Activated CD8-positive, alpha-beta T cell treated with anti-CD3 and anti-CD28 coated beads for 36 hours (primary cell): ENCODE results near the gene RSBN1. TPM values are rescaled to one million over a fixed set of nuclear protein-coding genes. Genes with fewer than 3 reads are reported as not detected.

ENCODE experiments used
- ATAC-seq: fragments of 200-7000 bp; cut with Tn5 transposase; one replicate; pipeline ENCODE4 v1.10.0; 2021; ENCODE audit warnings: mild to moderate bottlenecking, moderate library complexity
- CTCF ChIA-PET: fragments of 350-600 bp; sonication (Branson Sonifier 250); formaldehyde crosslinking; loops from one replicate; lab custom pipeline; 2021; ENCODE audit warnings: antibody characterized with exemption; lab: Charles Lee
- POLR2A ChIA-PET: fragments of 350-600 bp; sonication (Branson Sonifier 250); formaldehyde crosslinking; loops from one replicate; lab custom pipeline; 2021; ENCODE audit warnings: antibody characterized with exemption; lab: Charles Lee
- DNase-seq: peaks from one replicate; pipeline ENCODE4 v3.0.0-alpha.2; 2020
- H3K27ac Mint-ChIP-seq: one replicate; pipeline ENCODE4 v1.8.0; 2021; ENCODE audit warnings: mild to moderate bottlenecking, mixed read lengths
- H3K27me3 Mint-ChIP-seq: one replicate; pipeline ENCODE4 v1.8.0; 2021; ENCODE audit warnings: mixed read lengths
- H3K36me3 Mint-ChIP-seq: one replicate; pipeline ENCODE4 v1.8.0; 2021; ENCODE audit warnings: low read depth, mixed read lengths
- H3K4me1 Mint-ChIP-seq: one replicate; pipeline ENCODE4 v1.8.0; 2021; ENCODE audit warnings: low read depth, mixed read lengths
- H3K4me3 Mint-ChIP-seq: one replicate; pipeline ENCODE4 v1.8.0; 2021; ENCODE audit warnings: mild to moderate bottlenecking, moderate library complexity, mixed read lengths
- H3K9me3 Mint-ChIP-seq: one replicate; pipeline ENCODE4 v1.8.0; 2021; ENCODE audit warnings: mixed read lengths
- intact Hi-C: fragments of 100-400 bp; cut with micrococcal nuclease; formaldehyde crosslinking; loops from one replicate; pipeline ENCODE4 v1.10.0; 2022
- total RNA-seq, 2 experiments: library from RNA; stranded (reverse); gene quantifications; one replicate each; pipeline ENCODE4 v1.2.3, GENCODE V29; 2021
- TF ChIP-seq, protein P1 (sequence below): fragments of 200-600 bp; IDR thresholded peaks from one replicate; pipeline ENCODE4 v1.8.0; 2022; ENCODE audit warnings: antibody characterized with exemption, mild to moderate bottlenecking

Gene RSBN1
- total RNA-seq, 2 experiments from 2014 or later, result 25.6 to 28.3 TPM

GRCh38 chr1:113761937-113762336 lies 50.3 kb downstream of the RSBN1 start:
- ATAC-seq (no peak), DNase-seq (no peak)
- peaks cover 15% of the 10 kb centered on the region for H3K36me3 Mint-ChIP-seq
- ChIA-PET CTCF (interaction anchor here (1.6 kb wide), 1 partner anchor 689 kb away, joined by 5 read pairs; the partner anchor contains the start of gene LRIG2), POLR2A (interaction anchor here (1.1 kb wide), 1 partner anchor 26 kb away, joined by 3 read pairs; no protein-coding TSS in a partner anchor)
- TF ChIP-seq, protein P1, sequence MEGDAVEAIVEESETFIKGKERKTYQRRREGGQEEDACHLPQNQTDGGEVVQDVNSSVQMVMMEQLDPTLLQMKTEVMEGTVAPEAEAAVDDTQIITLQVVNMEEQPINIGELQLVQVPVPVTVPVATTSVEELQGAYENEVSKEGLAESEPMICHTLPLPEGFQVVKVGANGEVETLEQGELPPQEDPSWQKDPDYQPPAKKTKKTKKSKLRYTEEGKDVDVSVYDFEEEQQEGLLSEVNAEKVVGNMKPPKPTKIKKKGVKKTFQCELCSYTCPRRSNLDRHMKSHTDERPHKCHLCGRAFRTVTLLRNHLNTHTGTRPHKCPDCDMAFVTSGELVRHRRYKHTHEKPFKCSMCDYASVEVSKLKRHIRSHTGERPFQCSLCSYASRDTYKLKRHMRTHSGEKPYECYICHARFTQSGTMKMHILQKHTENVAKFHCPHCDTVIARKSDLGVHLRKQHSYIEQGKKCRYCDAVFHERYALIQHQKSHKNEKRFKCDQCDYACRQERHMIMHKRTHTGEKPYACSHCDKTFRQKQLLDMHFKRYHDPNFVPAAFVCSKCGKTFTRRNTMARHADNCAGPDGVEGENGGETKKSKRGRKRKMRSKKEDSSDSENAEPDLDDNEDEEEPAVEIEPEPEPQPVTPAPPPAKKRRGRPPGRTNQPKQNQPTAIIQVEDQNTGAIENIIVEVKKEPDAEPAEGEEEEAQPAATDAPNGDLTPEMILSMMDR, result no peak
- no peak overlapping the region for H3K27ac Mint-ChIP-seq
- no peaks in the 10 kb centered on the region for H3K27me3 Mint-ChIP-seq
- intact Hi-C loops, result no loop called here
- H3K4me3 Mint-ChIP-seq, result no peak overlapping the region
- H3K4me1 Mint-ChIP-seq, result peaks cover 28% of the 10 kb centered on the region
- H3K9me3 Mint-ChIP-seq, result no peaks in the 10 kb centered on the region

GRCh38 chr1:113760102-113761080 lies 51.9 kb downstream of the RSBN1 start:
- DNase-seq (no peak), ATAC-seq (no peak)
- peaks cover 18% of the 10 kb centered on the region for H3K36me3 Mint-ChIP-seq
- peaks cover 29% of the 10 kb centered on the region for H3K4me1 Mint-ChIP-seq
- intact Hi-C loops, result no loop called here
- CTCF ChIA-PET, result interaction anchor here (1.3 to 2.3 kb wide), 3 partner anchors 12 to 51 kb away, joined by 3 to 9 read pairs (median 5); partner anchors contain the start of gene RSBN1
- TF ChIP-seq, protein P1, result no peak
- H3K27ac Mint-ChIP-seq, result peak overlapping the region; percentile 99
- POLR2A ChIA-PET, result interaction anchor here (0.8 to 3.2 kb wide), 8 partner anchors 9 to 169 kb away, joined by 3 to 13 read pairs (median 4); partner anchors contain the start of gene HIPK1
- H3K27me3 Mint-ChIP-seq, result no peaks in the 10 kb centered on the region
- H3K9me3 Mint-ChIP-seq, result no peaks in the 10 kb centered on the region
- H3K4me3 Mint-ChIP-seq, result peak overlapping the region; percentile 93

DNA sequence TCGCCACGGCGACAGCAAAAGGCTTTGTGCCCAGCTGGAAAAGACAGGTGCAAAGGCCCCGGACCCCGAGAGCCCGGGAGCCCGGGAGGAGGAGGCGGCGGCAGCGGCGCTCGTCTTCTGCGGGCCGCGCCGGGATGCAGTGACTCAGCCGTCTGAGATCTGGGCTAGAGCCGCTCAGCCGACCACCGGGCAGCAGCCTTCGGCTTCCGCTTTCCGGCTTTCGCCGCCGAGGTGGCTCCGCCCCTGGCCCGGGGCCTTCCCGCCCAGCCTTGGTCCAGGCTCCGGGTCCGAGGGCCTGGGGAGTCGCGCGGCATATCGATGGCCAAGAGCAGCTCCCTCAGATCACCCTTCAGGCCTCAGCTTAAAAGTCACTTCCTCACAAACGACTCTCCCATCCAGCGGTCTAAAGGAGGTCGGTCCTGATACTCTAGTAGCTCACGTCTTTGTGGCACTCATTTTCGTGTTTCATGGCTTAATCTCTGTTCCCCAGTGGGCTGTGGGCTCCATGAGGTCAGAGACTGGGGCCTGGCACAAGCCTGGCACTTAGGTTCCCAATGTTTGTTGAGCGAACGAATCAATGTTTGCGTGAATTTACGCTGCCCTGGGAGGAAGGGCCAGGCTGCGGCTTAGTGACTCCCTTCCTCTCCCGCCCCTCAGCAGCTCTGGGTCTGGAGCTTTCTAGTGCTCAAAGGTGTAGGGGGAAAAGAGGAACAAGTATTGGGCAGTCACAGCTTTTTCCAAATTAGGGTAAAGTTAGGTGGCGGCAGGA lies 52.8 kb downstream of the RSBN1 start, which contains the start of gene PHTF1:
TSS of gene PHTF1 (minus strand) at position 154 of the 769 bp plus-strand sequence. CDS start 783 bp downstream, outside the sequence.
- TF ChIP-seq, protein P1, result no peak
- Mint-ChIP-seq H3K4me1 (peaks cover 24% of the 10 kb centered on the region), H3K9me3 (no peaks in the 10 kb centered on the region)

DNA sequence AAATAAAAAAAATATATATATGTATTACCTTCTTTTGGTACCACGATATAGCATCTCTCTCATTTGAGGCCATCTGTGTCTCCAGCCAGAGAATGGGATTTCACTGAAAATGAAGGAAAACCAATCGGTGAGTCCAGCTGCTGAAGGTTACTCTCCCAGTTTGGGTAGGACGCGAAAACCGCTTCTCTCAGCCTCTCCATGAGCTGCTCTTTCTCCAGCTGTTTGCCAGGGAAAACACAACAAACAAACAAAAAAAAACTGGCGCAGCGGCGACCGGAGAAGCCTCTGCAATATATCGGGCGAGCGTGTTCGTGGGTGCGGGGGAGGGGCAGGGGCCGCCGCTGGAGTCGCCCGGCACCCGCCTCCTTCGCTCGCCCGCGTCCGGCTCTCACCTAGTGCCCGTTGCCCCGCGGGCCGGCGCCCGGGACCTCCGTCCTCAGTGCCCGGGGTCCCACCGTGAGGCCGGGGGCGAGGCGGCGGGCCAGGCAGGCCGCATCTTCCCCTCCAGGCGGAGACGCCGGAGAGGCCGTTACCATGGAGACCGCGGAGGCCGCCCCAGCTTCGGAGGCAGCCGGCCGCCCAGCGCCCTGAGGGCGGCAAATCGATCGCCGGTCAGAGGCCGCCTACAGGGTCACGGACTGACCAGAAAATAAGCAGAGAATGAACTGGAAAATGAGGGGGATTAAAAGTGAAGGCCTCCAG lies 53.5 kb downstream of the RSBN1 start:
- Mint-ChIP-seq H3K27ac (peak overlapping the region; percentile 99), H3K36me3 (peaks cover 17% of the 10 kb centered on the region), H3K4me1 (peaks cover 24% of the 10 kb centered on the region), H3K4me3 (peak overlapping the region; percentile 93), H3K27me3 (no peaks in the 10 kb centered on the region), H3K9me3 (no peaks in the 10 kb centered on the region)
- ATAC-seq (peak; percentile 57), DNase-seq (peak; percentile 68)
- POLR2A ChIA-PET, result interaction anchor here (0.6 to 3.2 kb wide), 10 partner anchors 10 to 643 kb away, joined by 3 to 13 read pairs (median 4); no protein-coding TSS in a partner anchor
- intact Hi-C loops, result loop anchor here (2.0 kb wide), 1 partner anchor 54 kb away; the partner anchor contains the start of gene RSBN1
- CTCF ChIA-PET, result interaction anchor here (1.2 to 2.3 kb wide), 5 partner anchors 10 to 53 kb away, joined by 3 to 9 read pairs (median 3); partner anchors contain the start of gene RSBN1
- TF ChIP-seq, protein P1, result no peak

More for the DNA sequence above, 52.8 kb downstream of the RSBN1 start, which contains the start of gene PHTF1:
- H3K4me3 Mint-ChIP-seq, result peak within 1 kb of the TSS; percentile 93
- peak; percentile 88 for ATAC-seq
- DNase-seq, result peak; percentile 68
- POLR2A ChIA-PET, result interaction anchor here (0.8 to 3.2 kb wide), 11 partner anchors 10 to 644 kb away, joined by 3 to 13 read pairs (median 4); partner anchors contain the start of gene HIPK1
- CTCF ChIA-PET, result interaction anchor here (1.2 to 2.3 kb wide), 4 partner anchors 9 to 52 kb away, joined by 3 to 9 read pairs (median 4); partner anchors contain the start of gene RSBN1
- peak within 1 kb of the TSS; percentile 99 for H3K27ac Mint-ChIP-seq
- H3K36me3 Mint-ChIP-seq, result peaks cover 17% of the 10 kb centered on the region
- no peaks in the 10 kb centered on the region for H3K27me3 Mint-ChIP-seq
- intact Hi-C loops, result loop anchor here (2.0 kb wide), 1 partner anchor 53 kb away; the partner anchor contains the start of gene RSBN1
